Pancreas (tissue), 10 donors: ENCODE results near the gene CPNE2. TPM values are rescaled to one million over a fixed set of nuclear protein-coding genes. Genes with fewer than 3 reads are reported as not detected.
A peak's percentile ranks its signal among the peaks of the same experiment; 100 is the strongest.
"Not testable (repeated sequence)": the region's sequence is repeated elsewhere in the genome, so short reads cannot be mapped to it uniquely, and the experiment has no call there.

Experiments
- ATAC-seq, 4 donors: fragments of 200-7000 bp; cut with Tn5 transposase; one replicate each; pipeline versions ENCODE4 v1.8.0 to v1.9.1; 2020; ENCODE audit warnings: mild to moderate bottlenecking in 4 of 4, moderate library complexity in 4 of 4
- DNase-seq, 6 donors: peaks; one replicate each; pipeline ENCODE4 v3.0.0-alpha.2; 2020
- FAIRE-seq: peaks from 2 replicates; lab custom pipeline; 2012; peaks lifted over from hg19 to GRCh38; lab: Jason Lieb, UNC
- H3K27ac ChIP-seq, 4 donors: fragments of 200-600 bp; sonication (generic); 1 replicate in 3 of 4; 2 replicates in 1 of 4; pipeline versions ENCODE4 v1.5.0 to v1.8.0; 2020
- H3K27me3 ChIP-seq, 4 donors: fragments of 200-600 bp; one replicate each; pipeline ENCODE4 v1.8.0; 2021
- H3K36me3 ChIP-seq, 3 donors: fragments of 200-600 bp; sonication (generic) in 1 of 3; one replicate each; pipeline versions ENCODE4 v1.5.0 to v1.8.0; 2020 to 2021
- H3K4me1 ChIP-seq, 3 donors: fragments of 200-600 bp; one replicate each; pipeline ENCODE4 v1.8.0; 2021
- H3K4me3 ChIP-seq, 4 donors: fragments of 200-600 bp; sonication (generic) in 2 of 4; one replicate each; pipeline versions ENCODE4 v1.5.0 to v1.8.0; 2020 to 2021
- H3K9me3 ChIP-seq, 4 donors: fragments of 200-600 bp; one replicate each; pipeline ENCODE4 v1.8.0; 2021
- CTCF ChIP-seq, 4 donors: fragments of 200-600 bp; sonication (generic) in 3 of 4; IDR thresholded peaks; one replicate each; pipeline versions ENCODE4 v1.5.0 to v1.8.0; 2021; ENCODE audit warnings: antibody characterized with exemption in 4 of 4
- WGBS, 2 donors: extraction: QIAGEN DNeasy Blood & Tissue Kit; methylation state at CpG; one replicate each; pipeline ENCODE4 v1.1.7; 2013; 5-methylcytosine and 5-hydroxymethylcytosine counted together
- intact Hi-C, 3 donors: fragments of 100-400 bp; cut with DNase I; formaldehyde crosslinking; loops; one replicate each; pipeline versions ENCODE4 v1.11.1 to v1.14.2; 2022
- polyA plus RNA-seq, 2 donors: library from polyadenylated mRNA; stranded (reverse); fragments of 200-250 nt; gene quantifications; one replicate each; pipeline ENCODE4 v1.2.3, GENCODE V29; 2013
- total RNA-seq, 6 donors: library from RNA; stranded (reverse); fragmentation: NEBNext Ultra II Directional in 4 of 6; extraction: Animal tissue kit (Norgen Biotek cat#: 25700) in 4 of 6; gene quantifications; one replicate each; pipeline versions ENCODE4 v1.2.1 to v1.2.4, GENCODE V29; 2021 to 2023
- donor health status: healthy with polysubstance abuse.
- donor health status: DM: no; HTN: no; CAD: no; lungs with moderate emphysema.
- donor health status: DM: no; HTN: no; CAD: no.
- donor health status: control.
- donor health status: control.
- donor health status: Bipolar disorder and iron deficiency.
- donor health status: DM: yes; HTN: yes; CAD: no.
- donor health status: DM: no; HTN: no; CAD: no.
- donor health status: DM: no; HTN: no; CAD: no.
- donor health status: DM: yes; HTN: yes; CAD: no.

The CPNE2 gene
- total and polyA plus RNA-seq, 8 donors, result 3.2 to 17.1 (median 5.6) TPM

- Histone ChIP-seq H3K9me3 (no peaks in the 10 kb centered on the region), H3K4me1 (no peaks in the 10 kb centered on the region), H3K36me3 (no peaks in the 10 kb centered on the region), H3K27me3 (no peaks in the 10 kb centered on the region), H3K4me3 (no peak overlapping the region), H3K27ac (no peak overlapping the region)
- ATAC-seq, result peak in 3 of 4 donors; percentile 52 to 72 (median 56)
- WGBS, 2 donors, result 48 to 62% methylated on average over 11 of the region's 11 CpGs
- DNase-seq, result peak in 2 of 6 donors; percentile 22 to 60
- no peak for TF ChIP-seq CTCF (IDR thresholded peaks at IDR 0.05)
- FAIRE-seq, result no peak
- intact Hi-C loops, result no loop called here
Measured at GRCh38 chr16:57061084-57061905, 31.1 kb upstream of the CPNE2 start.

GRCh38 chr16:57062329-57062728, 30.1 kb upstream of the CPNE2 start:
- no peak overlapping the region for H3K27ac ChIP-seq
- no peaks in the 10 kb centered on the region for H3K27me3 ChIP-seq
- 71% methylated on average over 8 of the region's 8 CpGs for whole genome bisulfite sequencing, 2 donors
- no peaks in the 10 kb centered on the region for H3K9me3 ChIP-seq
- no peak for ATAC-seq
- no peak for FAIRE-seq
- no peak for DNase-seq
- H3K36me3 ChIP-seq, result no peaks in the 10 kb centered on the region
- no peaks in the 10 kb centered on the region for H3K4me1 ChIP-seq
- intact Hi-C loops, result no loop called here
- H3K4me3 ChIP-seq, result no peak overlapping the region
- TF ChIP-seq CTCF (IDR thresholded peaks at IDR 0.05), result no peak

GRCh38 chr16:57063189-57063588, 29.2 kb upstream of the CPNE2 start:
- H3K27me3 ChIP-seq, H3K4me3 ChIP-seq, FAIRE-seq, H3K9me3 ChIP-seq, intact Hi-C loops, DNase-seq, ATAC-seq, H3K27ac ChIP-seq, H3K4me1 ChIP-seq, H3K36me3 ChIP-seq: not testable (repeated sequence)
- 86 to 96% methylated on average over 8 of the region's 8 CpGs for WGBS, 2 donors

- Histone ChIP-seq H3K4me1 (no peaks in the 10 kb centered on the region), H3K27me3 (no peaks in the 10 kb centered on the region), H3K36me3 (no peaks in the 10 kb centered on the region), H3K4me3 (no peak overlapping the region), H3K27ac (no peak overlapping the region), H3K9me3 (no peaks in the 10 kb centered on the region)
- TF ChIP-seq CTCF (IDR thresholded peaks at IDR 0.05), result no peak
- DNase-seq, result no peak
- ATAC-seq, result no peak
- no peak for FAIRE-seq
- intact Hi-C loops, result no loop called here
- 85 to 90% methylated on average over 5 of the region's 5 CpGs for WGBS, 2 donors
Measured at GRCh38 chr16:57064995-57065394, 27.4 kb upstream of the CPNE2 start.

- Histone ChIP-seq H3K9me3 (no peaks in the 10 kb centered on the region), H3K36me3 (no peaks in the 10 kb centered on the region), H3K4me1 (no peaks in the 10 kb centered on the region), H3K4me3 (no peak overlapping the region), H3K27me3 (no peaks in the 10 kb centered on the region), H3K27ac (no peak overlapping the region)
- ATAC-seq, result no peak
- no peak for DNase-seq
- intact Hi-C loops, result no loop called here
- no peak for FAIRE-seq
- no peak for TF ChIP-seq CTCF (IDR thresholded peaks at IDR 0.05)
- 71 to 88% methylated on average over 4 of the region's 4 CpGs for WGBS, 2 donors
Measured at GRCh38 chr16:57066625-57067024, 25.8 kb upstream of the CPNE2 start.
